Colonic mucosa (tissue), 4 donors: ENCODE data around the gene CDK6. TPM values are rescaled to one million over a fixed set of nuclear protein-coding genes. Genes with fewer than 3 reads are reported as not detected.

Experiments used
- DNase-seq: peaks from one replicate; pipeline ENCODE4 v3.0.0-alpha.2; 2020
- H3K27ac ChIP-seq: fragments of 200-600 bp; one replicate; pipeline ENCODE4 v1.8.0; 2021
- H3K27me3 ChIP-seq: fragments of 200-600 bp; one replicate; pipeline ENCODE4 v1.8.0; 2021
- H3K36me3 ChIP-seq: fragments of 200-600 bp; one replicate; pipeline ENCODE4 v1.8.0; 2021
- H3K4me1 ChIP-seq: fragments of 200-600 bp; one replicate; pipeline ENCODE4 v1.8.0; 2021; ENCODE audit warnings: mild to moderate bottlenecking
- H3K4me3 ChIP-seq: fragments of 200-600 bp; one replicate; pipeline ENCODE4 v1.8.0; 2021
- H3K9ac ChIP-seq, 2 donors: one replicate each; pipeline ENCODE4 v1.7.0; 2013; ENCODE audit warnings: control low read depth in 2 of 2, low read depth in 2 of 2, low read length in 2 of 2
- H3K9me3 ChIP-seq: fragments of 200-600 bp; one replicate; pipeline ENCODE4 v1.8.0; 2021
- intact Hi-C: fragments of 100-400 bp; cut with DNase I; formaldehyde crosslinking; loops from one replicate; pipeline ENCODE4 v1.14.1; 2022
- total RNA-seq, 2 donors: library from RNA; stranded (reverse); fragmentation: NEBNext Ultra II Directional in 1 of 2; extraction: Animal tissue kit (Norgen Biotek cat#: 25700) in 1 of 2; gene quantifications; one replicate each; pipeline ENCODE4 v1.2.1, GENCODE V29; 2021
- TF ChIP-seq, protein P1 (sequence below): fragments of 200-600 bp; IDR thresholded peaks from one replicate; pipeline ENCODE4 v1.8.0; 2022; ENCODE audit warnings: antibody characterized with exemption, mild to moderate bottlenecking
- donor health status: healthy.
- donor health status: DM: no; HTN: no; CAD: no.
- donor health status: DM: no; HTN: no; CAD: no.

The CDK6 gene
- total RNA-seq, 2 donors from 2014 or later = 37.1 to 55.4 TPM

DNA sequence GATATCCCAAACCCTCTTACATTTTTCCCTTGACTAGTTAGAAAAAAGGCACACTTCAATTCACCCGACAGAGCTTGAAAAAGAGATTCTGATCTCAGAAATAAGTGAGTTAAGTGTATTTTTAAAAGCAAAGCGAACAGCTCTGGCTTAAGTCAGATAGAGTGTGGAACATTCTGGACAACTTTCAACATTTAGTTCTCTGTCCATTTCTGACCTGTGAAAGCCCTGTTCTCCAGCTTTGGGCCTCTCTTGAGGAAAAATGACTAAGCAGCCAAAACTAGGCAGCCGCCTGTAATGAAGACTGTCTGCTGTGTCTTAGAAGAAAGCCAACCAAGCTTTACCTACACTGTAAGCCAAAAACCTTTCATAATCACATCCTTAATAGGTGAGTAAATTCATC lies 50.5 kb downstream of the CDK6 start:
- H3K9me3 ChIP-seq = peaks cover 4% of the 10 kb centered on the region
- intact Hi-C loops = no loop called here
- no peak overlapping the region for H3K27ac ChIP-seq

DNA sequence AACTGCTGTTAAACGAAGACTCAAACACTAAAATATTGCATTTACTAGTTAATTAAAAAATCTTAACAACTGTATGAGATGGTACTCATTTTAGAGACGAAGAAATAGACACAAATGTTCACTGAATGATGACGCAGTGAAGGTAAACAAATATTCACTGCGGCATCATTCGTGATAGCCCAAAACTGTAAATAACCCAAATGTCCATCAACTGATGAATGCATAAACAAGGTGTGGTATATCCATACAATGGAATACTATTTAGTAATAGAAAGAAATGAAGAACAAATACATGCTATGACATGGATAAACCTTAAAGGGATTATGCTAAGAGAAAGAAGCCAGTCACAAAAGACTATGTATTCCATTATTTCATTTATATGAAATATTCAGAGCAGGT lies 51.4 kb downstream of the CDK6 start:
- Histone ChIP-seq H3K9me3 (peaks cover 4% of the 10 kb centered on the region), H3K27ac (no peak overlapping the region), H3K9ac (no peak overlapping the region), H3K27me3 (no peaks in the 10 kb centered on the region), H3K36me3 (no peaks in the 10 kb centered on the region), H3K4me1 (peaks cover 7% of the 10 kb centered on the region), H3K4me3 (no peak overlapping the region)
- DNase-seq = no peak
- TF ChIP-seq, protein P1, sequence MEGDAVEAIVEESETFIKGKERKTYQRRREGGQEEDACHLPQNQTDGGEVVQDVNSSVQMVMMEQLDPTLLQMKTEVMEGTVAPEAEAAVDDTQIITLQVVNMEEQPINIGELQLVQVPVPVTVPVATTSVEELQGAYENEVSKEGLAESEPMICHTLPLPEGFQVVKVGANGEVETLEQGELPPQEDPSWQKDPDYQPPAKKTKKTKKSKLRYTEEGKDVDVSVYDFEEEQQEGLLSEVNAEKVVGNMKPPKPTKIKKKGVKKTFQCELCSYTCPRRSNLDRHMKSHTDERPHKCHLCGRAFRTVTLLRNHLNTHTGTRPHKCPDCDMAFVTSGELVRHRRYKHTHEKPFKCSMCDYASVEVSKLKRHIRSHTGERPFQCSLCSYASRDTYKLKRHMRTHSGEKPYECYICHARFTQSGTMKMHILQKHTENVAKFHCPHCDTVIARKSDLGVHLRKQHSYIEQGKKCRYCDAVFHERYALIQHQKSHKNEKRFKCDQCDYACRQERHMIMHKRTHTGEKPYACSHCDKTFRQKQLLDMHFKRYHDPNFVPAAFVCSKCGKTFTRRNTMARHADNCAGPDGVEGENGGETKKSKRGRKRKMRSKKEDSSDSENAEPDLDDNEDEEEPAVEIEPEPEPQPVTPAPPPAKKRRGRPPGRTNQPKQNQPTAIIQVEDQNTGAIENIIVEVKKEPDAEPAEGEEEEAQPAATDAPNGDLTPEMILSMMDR = no peak
- intact Hi-C loops = no loop called here

More for the DNA sequence above, 50.5 kb downstream of the CDK6 start:
- no peaks in the 10 kb centered on the region for H3K27me3 ChIP-seq
- no peak overlapping the region for H3K4me3 ChIP-seq
- no peak for DNase-seq
- TF ChIP-seq, protein P1 = no peak
- H3K36me3 ChIP-seq = no peaks in the 10 kb centered on the region
- peaks cover 7% of the 10 kb centered on the region for H3K4me1 ChIP-seq
- H3K9ac ChIP-seq = no peak overlapping the region

DNA sequence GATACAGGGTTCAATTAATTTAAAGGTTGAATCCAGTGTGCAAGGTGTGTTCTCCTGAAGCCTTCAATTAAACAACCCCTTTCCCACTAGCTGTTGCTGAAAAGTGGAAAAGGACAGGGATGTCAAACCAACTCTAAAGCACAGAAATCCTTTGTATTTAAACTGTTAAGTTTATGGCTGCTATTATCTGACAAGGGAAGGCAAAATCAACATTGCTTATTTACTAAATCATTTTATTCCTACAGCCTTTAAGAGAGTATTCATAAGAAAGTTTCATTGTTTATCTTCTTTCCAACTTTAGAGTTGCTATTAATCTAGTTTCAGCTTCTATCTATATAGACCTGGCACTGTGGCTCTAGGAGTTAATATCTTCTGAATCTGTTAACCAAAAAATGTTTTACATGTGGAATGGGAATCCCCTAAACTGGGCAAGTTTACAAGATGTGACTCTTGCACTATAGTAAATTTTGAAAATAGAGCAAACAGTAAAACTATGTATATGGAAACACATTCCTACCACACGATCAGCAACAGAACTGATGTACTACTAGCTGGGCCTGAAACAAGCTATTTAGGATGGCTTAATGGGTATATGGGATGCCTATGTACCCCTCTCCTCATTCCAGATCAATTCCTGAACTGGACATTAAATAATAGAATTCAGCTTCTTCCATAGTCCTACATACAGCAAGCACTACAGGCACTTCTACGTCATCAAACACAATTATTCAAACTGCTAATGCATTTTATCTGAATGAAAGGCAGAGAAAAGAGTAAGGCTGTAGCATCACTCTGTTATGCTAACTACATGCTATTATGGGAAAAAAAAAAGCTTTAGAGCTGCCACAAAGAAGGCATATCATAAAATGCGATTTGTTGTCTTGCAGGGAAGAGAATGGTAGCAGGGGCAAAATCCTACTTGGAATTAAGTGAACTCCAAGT lies 52.8 kb downstream of the CDK6 start:
- DNase-seq = no peak
- Histone ChIP-seq H3K4me1 (peaks cover 7% of the 10 kb centered on the region), H3K27ac (peak overlapping the region; percentile 11), H3K9ac (no peak overlapping the region), H3K36me3 (no peaks in the 10 kb centered on the region), H3K9me3 (peaks cover under 1% of the 10 kb centered on the region), H3K4me3 (no peak overlapping the region), H3K27me3 (no peaks in the 10 kb centered on the region)
- intact Hi-C loops = no loop called here
- TF ChIP-seq, protein P1 = no peak

DNA sequence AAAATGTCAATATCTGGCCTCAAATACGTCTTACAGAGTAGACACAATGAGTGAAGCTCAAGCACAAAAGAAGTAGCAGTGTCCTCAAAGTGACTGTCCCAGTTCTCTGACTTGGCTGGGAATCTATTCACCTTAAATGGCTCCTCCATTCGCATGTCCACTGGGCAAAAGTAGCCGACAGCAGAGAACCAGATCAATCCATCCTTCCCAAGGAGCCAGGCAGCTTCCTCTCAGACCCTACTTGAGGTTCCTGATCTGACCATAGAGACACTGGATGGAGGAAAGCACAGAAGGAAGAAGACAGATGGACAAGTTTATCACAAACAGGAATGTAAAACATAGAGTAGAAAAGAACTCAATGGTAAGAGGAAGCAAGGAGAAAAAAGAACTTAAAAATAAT lies 53.5 kb downstream of the CDK6 start:
- Histone ChIP-seq H3K9ac (no peak overlapping the region), H3K4me3 (no peak overlapping the region), H3K9me3 (no peaks in the 10 kb centered on the region), H3K36me3 (no peaks in the 10 kb centered on the region), H3K4me1 (peaks cover 7% of the 10 kb centered on the region), H3K27me3 (no peaks in the 10 kb centered on the region), H3K27ac (peak overlapping the region; percentile 11)
- no peak for DNase-seq
- intact Hi-C loops = no loop called here
- TF ChIP-seq, protein P1 = no peak

DNA sequence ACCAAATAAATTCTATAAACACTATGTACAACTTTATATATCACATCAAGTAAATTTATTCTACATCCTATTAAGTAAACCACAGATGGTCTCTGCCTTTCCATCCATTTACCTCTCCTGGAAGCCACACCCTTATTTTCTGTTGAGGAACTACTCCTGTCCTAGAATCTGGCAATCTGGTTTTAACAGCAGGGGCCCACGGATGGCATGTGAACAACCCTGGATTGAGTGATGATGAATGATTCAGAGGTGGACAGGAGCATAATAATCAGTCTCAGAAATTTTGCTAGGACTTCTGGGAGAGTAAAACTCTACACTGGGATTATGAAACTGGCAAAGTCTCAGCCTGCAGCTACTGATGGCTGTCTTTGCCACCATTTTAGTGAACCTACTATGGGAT lies 54.1 kb downstream of the CDK6 start:
- no peak for DNase-seq
- H3K36me3 ChIP-seq = no peaks in the 10 kb centered on the region
- intact Hi-C loops = no loop called here
- H3K9me3 ChIP-seq = no peaks in the 10 kb centered on the region
- H3K27me3 ChIP-seq = no peaks in the 10 kb centered on the region
- H3K27ac ChIP-seq = no peak overlapping the region
- H3K9ac ChIP-seq = no peak overlapping the region
- TF ChIP-seq, protein P1 = no peak
- H3K4me3 ChIP-seq = no peak overlapping the region
- H3K4me1 ChIP-seq = peaks cover 7% of the 10 kb centered on the region
